Effector memory CD8-positive, alpha-beta T cell (primary cell): Measurements from ENCODE around the gene AXL.

Experiments used
- ATAC-seq: fragments of 150-1000 bp; cut with Tn5 transposase; replicated peaks from 2 replicates; pipeline ENCODE4 v1.10.0; 2021; ENCODE audit warnings: mild to moderate bottlenecking, moderate library complexity
- DNase-seq, 3 experiments: peaks; one replicate each; pipeline ENCODE4 v3.0.0; 2021
- H3K27ac Mint-ChIP-seq, 2 donors: one replicate each; pipeline ENCODE4 v1.8.0; 2022; ENCODE audit warnings: mild to moderate bottlenecking in 2 of 2, mixed read lengths in 2 of 2, moderate library complexity in 2 of 2
- H3K27me3 Mint-ChIP-seq, 2 donors: one replicate each; pipeline ENCODE4 v1.8.0; 2022; ENCODE audit warnings: mixed read lengths in 2 of 2
- H3K36me3 Mint-ChIP-seq: one replicate; pipeline ENCODE4 v1.8.0; 2022; ENCODE audit warnings: mild to moderate bottlenecking, moderate library complexity, mixed read lengths; ENCODE audit not compliant: insufficient read depth
- H3K4me1 Mint-ChIP-seq, 2 donors: one replicate each; pipeline ENCODE4 v1.8.0; 2022; ENCODE audit warnings: low read depth in 2 of 2, mixed read lengths in 2 of 2
- H3K4me3 Mint-ChIP-seq, 2 donors: one replicate each; pipeline ENCODE4 v1.8.0; 2022; ENCODE audit warnings: mild to moderate bottlenecking in 2 of 2, mixed read lengths in 2 of 2, moderate library complexity in 2 of 2
- H3K9me3 Mint-ChIP-seq, 2 donors: one replicate each; pipeline ENCODE4 v1.8.0; 2022; ENCODE audit warnings: mixed read lengths in 2 of 2

Gene AXL

DNA sequence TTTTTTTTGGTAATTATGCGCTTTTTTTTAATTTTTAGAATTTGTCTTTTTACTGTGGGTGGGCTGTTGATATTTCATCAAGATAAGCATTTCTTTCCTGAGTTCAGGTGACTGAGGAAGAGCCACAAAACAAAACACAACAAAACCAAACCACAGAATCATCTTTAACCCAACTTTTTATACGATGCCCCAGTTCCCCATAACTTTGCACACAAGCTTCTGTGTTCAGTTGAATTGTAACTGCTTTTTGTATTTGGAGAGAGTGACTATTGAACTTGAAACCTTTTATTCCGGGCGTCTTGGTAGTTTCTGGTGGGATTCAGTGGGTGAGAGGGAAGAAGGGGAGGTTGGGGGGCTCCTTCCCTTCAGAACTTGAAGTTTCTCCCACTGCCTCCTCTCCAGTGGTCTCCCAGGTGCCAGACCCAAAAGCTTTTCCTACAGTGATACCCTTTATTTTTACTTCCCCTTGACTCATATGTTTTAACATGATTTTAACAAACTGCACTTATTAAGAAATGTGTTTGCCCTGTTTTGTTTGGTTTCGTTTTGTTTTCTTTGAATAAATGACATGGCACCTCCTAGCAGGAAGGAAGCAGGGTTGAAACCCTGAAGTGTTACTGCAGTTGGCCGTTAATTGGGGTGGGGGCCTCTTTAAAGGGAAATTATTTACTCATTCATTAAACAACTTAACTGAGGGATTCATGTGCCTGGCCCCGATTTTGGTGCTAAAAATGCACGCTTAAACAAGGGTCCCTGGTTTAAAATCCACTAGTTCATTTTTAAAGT lies 88.3 kb downstream of the AXL start:
- Mint-ChIP-seq H3K9me3 (no peaks in the 10 kb centered on the region), H3K27ac (peak overlapping the region; percentile 97 to 98), H3K4me3 (peak overlapping the region; percentile 83 to 100), H3K36me3 (peaks cover 100% of the 10 kb centered on the region), H3K4me1 (peaks cover 80 to 85% of the 10 kb centered on the region in 2 donors), H3K27me3 (no peaks in the 10 kb centered on the region)
- no peak for DNase-seq
- ATAC-seq = peak; percentile 10

- peaks cover 100% of the 10 kb centered on the region for H3K36me3 Mint-ChIP-seq
- H3K9me3 Mint-ChIP-seq = no peaks in the 10 kb centered on the region
- peak overlapping the region; percentile 97 to 98 for H3K27ac Mint-ChIP-seq
These were observed 89.0 kb downstream of the AXL start for GRCh38 chr19:41307954-41308449.

GRCh38 chr19:41308450-41309179 lies 89.6 kb downstream of the AXL start:
- Mint-ChIP-seq H3K36me3 (peaks cover 100% of the 10 kb centered on the region), H3K4me1 (peaks cover 76 to 83% of the 10 kb centered on the region in 2 donors), H3K27me3 (no peaks in the 10 kb centered on the region), H3K9me3 (no peaks in the 10 kb centered on the region), H3K4me3 (peak overlapping the region; percentile 83 to 100), H3K27ac (peak overlapping the region; percentile 97 to 98)
- DNase-seq = peak; percentile 95 to 98 (median 97)
- ATAC-seq = peak; percentile 56

More at GRCh38 chr19:41307954-41308449, 89.0 kb downstream of the AXL start:
- Mint-ChIP-seq H3K4me3 (peak overlapping the region; percentile 83 to 100), H3K4me1 (peaks cover 77 to 83% of the 10 kb centered on the region in 2 donors), H3K27me3 (no peaks in the 10 kb centered on the region)
- no peak for ATAC-seq
- no peak for DNase-seq

DNA sequence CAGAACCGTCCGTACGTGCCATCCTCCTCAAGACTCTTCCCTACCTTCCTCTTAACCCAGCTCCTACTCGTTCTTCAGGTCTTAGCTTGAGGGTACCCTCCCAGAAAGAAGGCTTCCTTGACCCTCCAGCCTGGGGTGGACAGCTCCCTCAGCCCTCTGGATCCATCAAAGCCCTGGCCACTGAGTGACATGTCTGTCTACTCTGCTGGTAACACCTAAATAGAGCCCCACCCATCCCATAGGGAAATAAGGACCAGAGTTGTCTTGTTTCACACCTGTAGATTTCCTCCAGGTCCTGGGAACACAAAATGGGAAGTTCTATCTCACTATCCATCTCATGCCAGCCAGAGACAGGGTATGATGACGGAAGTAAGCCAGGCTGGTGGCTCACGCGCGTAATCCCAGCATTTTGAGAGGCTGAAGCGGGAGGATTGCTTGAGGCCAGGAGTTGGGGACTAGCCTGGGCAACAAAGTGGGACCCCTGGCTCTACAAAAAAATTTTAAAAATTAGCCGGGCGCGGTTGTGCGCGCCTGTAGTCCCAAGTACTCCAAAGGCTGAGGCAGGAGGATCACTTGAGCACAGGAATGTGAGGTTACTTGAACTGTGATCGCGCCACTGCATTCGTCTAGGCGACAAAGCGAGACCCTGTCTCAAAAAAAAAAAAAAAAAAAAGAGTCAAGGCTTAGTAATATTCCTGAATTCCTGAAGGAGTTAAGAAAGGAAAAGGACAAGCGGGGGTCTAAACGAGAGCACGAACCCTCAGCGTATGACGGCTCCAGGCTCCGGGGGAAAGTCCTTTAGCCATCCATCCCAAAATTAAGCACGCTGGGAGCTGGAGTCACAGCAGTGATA lies 90.4 kb downstream of the AXL start:
- Mint-ChIP-seq H3K4me1 (peaks cover 68 to 76% of the 10 kb centered on the region in 2 donors), H3K4me3 (peak overlapping the region; percentile 83 to 100), H3K9me3 (no peaks in the 10 kb centered on the region), H3K36me3 (peaks cover 100% of the 10 kb centered on the region), H3K27ac (peak overlapping the region; percentile 97 to 98), H3K27me3 (no peaks in the 10 kb centered on the region)
- no peak for ATAC-seq
- no peak for DNase-seq

DNA sequence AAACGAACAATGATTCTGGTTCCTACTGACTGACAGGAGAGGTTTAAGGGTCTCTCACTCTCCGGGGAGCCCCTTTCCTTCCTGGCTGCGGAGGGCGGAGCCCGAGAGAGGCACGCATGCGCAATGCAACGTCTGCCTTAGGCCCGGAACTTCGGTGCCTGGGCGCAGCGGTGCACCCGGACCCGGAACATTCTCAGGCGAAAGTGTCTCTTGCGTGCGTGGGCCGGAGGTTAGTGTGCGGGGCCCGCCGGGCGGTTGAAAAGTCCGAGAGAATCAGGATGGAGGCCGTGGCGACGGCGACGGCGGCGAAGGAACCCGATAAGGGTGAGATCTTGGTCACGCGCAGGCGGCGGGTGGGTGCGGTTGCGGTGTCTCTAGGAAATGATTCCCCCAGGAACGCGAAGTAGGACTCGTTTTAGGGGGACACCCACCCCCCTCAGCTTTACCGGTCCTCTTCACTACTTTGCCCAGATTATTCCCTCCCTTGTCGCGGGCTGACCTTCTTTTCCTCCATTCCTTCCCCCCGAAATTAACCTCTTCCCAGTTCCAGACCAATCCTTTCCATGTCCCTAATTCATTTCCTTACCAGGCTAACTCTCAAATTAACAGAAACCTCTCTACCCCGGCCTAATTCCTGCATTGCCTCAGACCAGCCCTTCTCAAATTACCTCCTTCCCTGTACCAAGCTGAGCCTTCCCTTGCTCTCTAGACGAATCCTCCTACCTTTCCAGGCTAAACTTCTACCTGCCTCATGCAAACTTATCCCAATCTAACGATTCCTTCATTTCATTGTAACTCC lies 91.2 kb downstream of the AXL start, which contains the start of gene CCDC97:
Gene CCDC97, plus strand, starts transcription at position 140 of the 799 bp plus-strand sequence. Its CDS starts 139 bp downstream, at position 279.
- H3K9me3 Mint-ChIP-seq = no peaks in the 10 kb centered on the region
- peak; percentile 54 for ATAC-seq
- H3K4me3 Mint-ChIP-seq = peak within 1 kb of the TSS; percentile 83 to 100
- DNase-seq = peak; percentile 83 to 87 (median 83)
- peak within 1 kb of the TSS; percentile 97 to 98 for H3K27ac Mint-ChIP-seq
- H3K4me1 Mint-ChIP-seq = peaks cover 66 to 70% of the 10 kb centered on the region in 2 donors
- peaks cover 100% of the 10 kb centered on the region for H3K36me3 Mint-ChIP-seq
- no peaks in the 10 kb centered on the region for H3K27me3 Mint-ChIP-seq

GRCh38 chr19:41311072-41311471 lies 92.0 kb downstream of the AXL start:
- Mint-ChIP-seq H3K9me3 (no peaks in the 10 kb centered on the region), H3K4me3 (peak overlapping the region; percentile 83 to 100), H3K4me1 (peaks cover 64 to 66% of the 10 kb centered on the region in 2 donors), H3K27me3 (no peaks in the 10 kb centered on the region), H3K27ac (peak overlapping the region; percentile 97 to 98), H3K36me3 (peaks cover 100% of the 10 kb centered on the region)
- DNase-seq = no peak
- ATAC-seq = no peak
